Heart left ventricle (tissue), 16 donors: ENCODE measurements around the gene PPT1. TPM values are rescaled to one million over a fixed set of nuclear protein-coding genes. Genes with fewer than 3 reads are reported as not detected.

Experiments used
- ATAC-seq, 4 donors: fragments of 200-7000 bp; cut with Tn5 transposase; one replicate each; pipeline ENCODE4 v1.9.1; 2020 to 2022; ENCODE audit warnings: moderate library complexity in 4 of 4, mild to moderate bottlenecking in 3 of 4, moderate number of reproducible peaks in 1 of 4
- DNase-seq, 5 donors: peaks; one replicate each; pipeline ENCODE4 v3.0.0-alpha.2; 2020
- H3K27ac ChIP-seq, 12 donors: fragments of 200-600 bp; sonication (generic) in 4 of 12; one replicate each; pipeline versions ENCODE4 v1.5.0 to v1.8.0; 2016 to 2022; ENCODE audit warnings: mild to moderate bottlenecking in 2 of 12
- H3K27me3 ChIP-seq, 9 donors: fragments of 200-600 bp; sonication (generic) in 2 of 9; one replicate each; pipeline versions ENCODE4 v1.5.1 to v1.8.0; 2016 to 2022; ENCODE audit warnings: mild to moderate bottlenecking in 3 of 9
- H3K36me3 ChIP-seq, 9 donors: fragments of 200-600 bp; sonication (generic) in 2 of 9; one replicate each; pipeline versions ENCODE4 v1.5.0 to v1.8.0; 2018 to 2022; ENCODE audit warnings: mild to moderate bottlenecking in 2 of 9
- H3K4me1 ChIP-seq, 12 donors: fragments of 200-600 bp; sonication (generic) in 4 of 12; one replicate each; pipeline versions ENCODE4 v1.5.0 to v1.8.0; 2016 to 2022; ENCODE audit warnings: mild to moderate bottlenecking in 3 of 12
- H3K4me3 ChIP-seq, 12 donors: fragments of 200-600 bp; sonication (generic) in 4 of 12; one replicate each; pipeline versions ENCODE4 v1.5.0 to v1.8.0; 2017 to 2022; ENCODE audit warnings: mild to moderate bottlenecking in 9 of 12, moderate library complexity in 4 of 12
- H3K9me3 ChIP-seq, 12 donors: fragments of 200-600 bp; sonication (generic) in 4 of 12; one replicate each; pipeline versions ENCODE4 v1.5.0 to v1.8.0; 2016 to 2022; ENCODE audit warnings: mild to moderate bottlenecking in 1 of 12
- POLR2A ChIP-seq, 2 donors: fragments of 450-650 bp; IDR thresholded peaks; one replicate each; pipeline ENCODE4 v1.6.1; 2017; ENCODE audit warnings: antibody characterized with exemption in 2 of 2, mild to moderate bottlenecking in 2 of 2, moderate library complexity in 2 of 2
- WGBS, 4 donors: extraction: QIAGEN DNeasy Blood & Tissue Kit in 2 of 4; methylation state at CpG; one replicate each; pipeline versions ENCODE4 v1.1.5 to v1.1.7; 2013 to 2018; 5-methylcytosine and 5-hydroxymethylcytosine counted together
- intact Hi-C, 10 donors: fragments of 100-400 bp; cut with DNase I; formaldehyde crosslinking; loops; one replicate each; pipeline versions ENCODE4 v1.11.1 to v1.14.2; 2022
- polyA plus RNA-seq, 2 donors: library from polyadenylated mRNA; stranded (reverse); fragments of 200-250 nt; gene quantifications; one replicate each; pipeline ENCODE4 v1.2.3, GENCODE V29; 2013
- total RNA-seq, 9 donors: library from RNA; depleted of rRNA in 2 of 9; stranded (reverse); fragments of >200 nt in 2 of 9; fragmentation: NEBNext Ultra II Directional in 3 of 9; extraction: Animal tissue kit (Norgen Biotek cat#: 25700) in 3 of 9; gene quantifications; one replicate each; pipeline versions ENCODE4 v1.1.0 to v1.2.4, GENCODE V29; 2016 to 2023
- TF ChIP-seq, protein P1 (sequence below), 12 donors: fragments of 200-600 bp; sonication (generic) in 4 of 12; IDR thresholded peaks; one replicate each; pipeline versions ENCODE4 v1.5.0 to v1.8.0; 2018 to 2022; ENCODE audit warnings: antibody characterized with exemption in 12 of 12, mild to moderate bottlenecking in 5 of 12
- donor health status: ischemic (EF 13 %, LVEDD 7.1; RV severe dilation, severe dysfunction).
- donor health status: healthy with polysubstance abuse.
- donor health status: DM: no; HTN: yes; CAD: no.
- donor health status: DM: no; HTN: no; CAD: no.
- donor health status: ischemic (EF 25% LVEDD 6.9; RV normal size, moderate dysfunction).
- donor health status: ischemic (EF 25% LVEDD 5.7; RV mildly dilated, moderate dysfunction).
- donor health status: healthy.
- donor health status: DM: yes; HTN: yes; CAD: no.
- donor health status: ischemic (EF 35%, LVEDD 5.7; RV mildly dilated, moderate dysfunction).
- donor health status: nonischemic (EF 11% LVEDD 7.7; RV severe dilation, severe dysfunction).
- donor health status: DM: yes; HTN: yes; CAD: no.
- donor health status: PGD.
- donor health status: ischemic (EF 29% LVEDD 5.4; RV normal size, mild dysfunction).
- donor health status: nonischemic (EF 23%, LVEDD 6.1; RV moderate dilation, normal function).

PPT1 gene
- total and polyA plus RNA-seq, 11 donors = 22.8 to 106 (median 38.6) TPM

DNA sequence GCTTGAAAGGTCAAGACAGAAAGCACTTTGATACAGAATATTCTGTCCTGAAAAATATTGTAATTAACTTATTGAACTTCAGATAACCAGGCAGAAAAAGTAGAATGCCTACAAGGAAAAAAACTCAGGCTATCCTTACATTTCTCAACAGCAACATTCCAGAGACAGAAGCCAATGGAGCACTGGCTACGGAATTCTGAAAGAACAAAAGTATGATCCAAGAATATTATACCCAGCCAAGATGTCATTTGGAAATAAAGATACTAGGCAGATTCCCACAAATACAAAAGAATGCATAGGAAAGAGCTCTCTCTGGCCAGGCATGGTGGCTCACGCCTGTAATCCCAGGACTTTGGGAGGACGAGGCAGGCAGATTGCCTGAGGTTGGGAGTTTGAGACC is 5.8 kb upstream of the PPT1 start:
- Histone ChIP-seq H3K27me3 (peaks cover 0 to 10% (median 0%) of the 10 kb centered on the region in 9 donors), H3K9me3 (peaks cover 0 to 11% (median 3%) of the 10 kb centered on the region in 12 donors), H3K27ac (no peak overlapping the region), H3K4me3 (no peak overlapping the region), H3K4me1 (peaks cover 0 to under 1% (median 0%) of the 10 kb centered on the region in 12 donors), H3K36me3 (no peaks in the 10 kb centered on the region)
- WGBS, 4 donors = 83 to 92% (median 87%) methylated on average over 3 of the region's 3 CpGs
- no peak for ATAC-seq
- no peak for DNase-seq
- TF ChIP-seq, protein P1, sequence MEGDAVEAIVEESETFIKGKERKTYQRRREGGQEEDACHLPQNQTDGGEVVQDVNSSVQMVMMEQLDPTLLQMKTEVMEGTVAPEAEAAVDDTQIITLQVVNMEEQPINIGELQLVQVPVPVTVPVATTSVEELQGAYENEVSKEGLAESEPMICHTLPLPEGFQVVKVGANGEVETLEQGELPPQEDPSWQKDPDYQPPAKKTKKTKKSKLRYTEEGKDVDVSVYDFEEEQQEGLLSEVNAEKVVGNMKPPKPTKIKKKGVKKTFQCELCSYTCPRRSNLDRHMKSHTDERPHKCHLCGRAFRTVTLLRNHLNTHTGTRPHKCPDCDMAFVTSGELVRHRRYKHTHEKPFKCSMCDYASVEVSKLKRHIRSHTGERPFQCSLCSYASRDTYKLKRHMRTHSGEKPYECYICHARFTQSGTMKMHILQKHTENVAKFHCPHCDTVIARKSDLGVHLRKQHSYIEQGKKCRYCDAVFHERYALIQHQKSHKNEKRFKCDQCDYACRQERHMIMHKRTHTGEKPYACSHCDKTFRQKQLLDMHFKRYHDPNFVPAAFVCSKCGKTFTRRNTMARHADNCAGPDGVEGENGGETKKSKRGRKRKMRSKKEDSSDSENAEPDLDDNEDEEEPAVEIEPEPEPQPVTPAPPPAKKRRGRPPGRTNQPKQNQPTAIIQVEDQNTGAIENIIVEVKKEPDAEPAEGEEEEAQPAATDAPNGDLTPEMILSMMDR (IDR thresholded peaks at IDR 0.05) = no peak
- no peak for TF ChIP-seq POLR2A (IDR thresholded peaks at IDR 0.05)
- intact Hi-C loops = no loop called here

DNA sequence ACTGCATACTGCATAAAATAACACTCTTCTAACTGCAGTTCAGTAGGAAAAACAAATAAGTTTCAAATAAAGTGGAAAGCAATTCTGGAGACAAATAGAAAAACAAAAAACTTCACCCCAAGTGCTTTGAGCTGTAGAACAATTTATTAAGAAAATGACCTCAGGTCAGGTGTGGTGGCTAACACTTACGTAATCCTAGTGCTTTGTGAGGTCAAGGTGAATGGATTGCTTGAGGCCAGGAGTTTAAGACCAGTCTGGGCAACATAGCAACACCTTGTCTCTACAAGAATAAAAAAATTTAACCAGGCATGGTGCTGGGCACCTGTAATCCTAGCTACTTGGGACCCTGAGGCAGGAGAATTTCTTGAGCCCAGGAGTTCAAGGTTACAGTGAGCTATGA is 5.0 kb upstream of the PPT1 start:
- Histone ChIP-seq H3K4me3 (no peak overlapping the region), H3K27me3 (peaks cover 0 to 10% (median 0%) of the 10 kb centered on the region in 9 donors), H3K4me1 (peaks cover 0 to 8% (median 4%) of the 10 kb centered on the region in 12 donors), H3K9me3 (peaks cover 0 to 11% (median 3%) of the 10 kb centered on the region in 12 donors), H3K27ac (no peak overlapping the region), H3K36me3 (no peaks in the 10 kb centered on the region)
- WGBS, 4 donors = 69 to 82% (median 79%) methylated on average over 1 of the region's 1 CpG
- no peak for TF ChIP-seq POLR2A (IDR thresholded peaks at IDR 0.05)
- TF ChIP-seq, protein P1 (IDR thresholded peaks at IDR 0.05) = no peak
- intact Hi-C loops = no loop called here
- no peak for ATAC-seq
- no peak for DNase-seq

DNA sequence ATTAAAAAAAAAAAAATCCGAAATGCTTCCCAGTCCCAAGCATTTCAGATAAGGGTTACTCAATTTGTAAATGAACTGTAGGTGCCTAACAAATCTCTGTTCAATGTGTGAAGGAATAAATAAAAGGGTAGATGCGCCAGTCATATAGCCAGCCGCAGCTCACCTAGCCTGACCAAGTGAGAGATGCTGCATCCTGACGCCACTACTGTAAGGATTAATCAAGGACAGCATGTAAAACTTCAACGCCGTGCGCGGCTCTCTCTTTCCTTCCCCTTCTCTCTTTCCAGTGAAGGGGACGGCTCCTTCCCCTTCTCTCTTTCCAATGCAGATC is 441 bp downstream of the PPT1 start:
- Histone ChIP-seq H3K4me3 (peak overlapping the region; percentile 27 to 88 (median 69)), H3K27me3 (peaks cover 0 to 9% (median 0%) of the 10 kb centered on the region in 9 donors), H3K36me3 (peaks cover 0 to 14% (median 7%) of the 10 kb centered on the region in 9 donors), H3K9me3 (no peaks in the 10 kb centered on the region), H3K4me1 (peaks cover 0 to 41% (median 5%) of the 10 kb centered on the region in 12 donors), H3K27ac (peak overlapping the region in 9 of 12 donors; percentile 8 to 86 (median 61))
- TF ChIP-seq POLR2A (IDR thresholded peaks at IDR 0.05) = no peak
- TF ChIP-seq, protein P1 (IDR thresholded peaks at IDR 0.05) = no peak
- peak in 3 of 4 donors; percentile 22 to 46 (median 23) for ATAC-seq
- intact Hi-C loops = no loop called here
- DNase-seq = no peak
- 12 to 16% (median 13%) methylated on average over 9 of the region's 9 CpGs for WGBS, 4 donors

DNA sequence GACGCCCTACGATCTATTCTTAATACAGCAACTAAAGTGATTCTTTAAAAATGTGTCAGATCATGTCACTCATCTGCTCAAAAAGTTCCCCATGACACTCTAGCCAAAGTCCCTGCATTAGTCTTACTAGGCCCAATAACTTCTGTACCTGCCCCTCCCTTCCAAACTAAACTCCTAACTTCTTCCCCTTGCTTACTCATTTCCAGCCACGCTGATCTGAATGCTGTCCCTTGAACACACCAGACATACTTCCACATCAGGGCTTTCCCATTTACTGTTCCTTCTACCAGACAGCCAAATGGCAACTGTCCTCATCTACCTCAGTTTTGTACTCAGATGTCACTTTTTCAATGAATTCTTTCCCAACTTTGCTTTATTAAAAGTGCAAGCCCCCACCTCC is 1.2 kb downstream of the PPT1 start:
- no peaks in the 10 kb centered on the region for H3K9me3 ChIP-seq
- intact Hi-C loops = no loop called here
- H3K4me3 ChIP-seq = peak overlapping the region in 1 of 12 donors; percentile 82
- DNase-seq (no peak), ATAC-seq (no peak)
- H3K27me3 ChIP-seq = peaks cover 0 to 9% (median 0%) of the 10 kb centered on the region in 9 donors
- H3K4me1 ChIP-seq = peaks cover 0 to 41% (median 5%) of the 10 kb centered on the region in 12 donors
- peak overlapping the region in 1 of 12 donors; percentile 79 for H3K27ac ChIP-seq
- peaks cover 0 to 22% (median 15%) of the 10 kb centered on the region in 9 donors for H3K36me3 ChIP-seq
- 94 to 96% (median 95%) methylated on average over 3 of the region's 3 CpGs for WGBS, 4 donors
- TF ChIP-seq, protein P1 (IDR thresholded peaks at IDR 0.05) = no peak
- TF ChIP-seq POLR2A (IDR thresholded peaks at IDR 0.05) = no peak
